ENCODE results near the gene MOB3A.

MOB3A gene

DNA sequence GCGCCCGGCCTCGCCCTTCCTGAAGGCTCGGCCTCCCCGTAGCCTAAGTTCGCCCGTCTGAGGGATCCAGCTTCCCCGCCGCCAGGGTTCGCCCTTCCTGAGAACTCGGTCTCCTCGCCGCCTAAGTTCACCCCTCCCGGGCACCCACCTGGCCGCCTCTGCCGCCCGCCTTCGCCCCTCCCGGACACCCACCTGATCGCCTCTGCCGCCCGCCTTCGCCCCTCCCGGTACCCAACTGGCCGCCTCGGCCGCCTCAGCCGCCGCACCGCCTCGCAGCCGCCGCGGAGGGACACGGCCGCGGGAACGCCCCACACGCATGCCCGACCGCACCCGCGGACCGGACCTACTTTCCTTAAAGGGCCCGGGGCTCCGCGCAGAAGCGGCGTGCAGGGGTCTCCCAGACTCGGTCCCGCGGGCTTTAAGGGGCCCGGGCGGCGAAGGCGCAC is at the start of gene MOB3A:
MOB3A (minus strand) TSS at position 293 of the 446 bp plus-strand sequence. CDS start 17,766 bp downstream, outside the sequence.
- Mint-ChIP-seq H3K27ac (ENCODE audit: low read depth) (peak within 1 kb of the TSS; percentile 95), H3K36me3 (ENCODE audit: insufficient read depth) (peaks cover 30% of the 10 kb centered on the region), H3K4me3 (peak within 1 kb of the TSS; percentile 98), H3K4me1 (peaks cover 37% of the 10 kb centered on the region), H3K27me3 (no peaks in the 10 kb centered on the region), H3K9me3 (no peaks in the 10 kb centered on the region)
- ATAC-seq (replicated peaks; ENCODE audit: extremely low read depth, poor library complexity, severe bottlenecking) (peak; percentile 59), DNase-seq (ENCODE audit: low spot score in 2 of 2) (no peak)

DNA sequence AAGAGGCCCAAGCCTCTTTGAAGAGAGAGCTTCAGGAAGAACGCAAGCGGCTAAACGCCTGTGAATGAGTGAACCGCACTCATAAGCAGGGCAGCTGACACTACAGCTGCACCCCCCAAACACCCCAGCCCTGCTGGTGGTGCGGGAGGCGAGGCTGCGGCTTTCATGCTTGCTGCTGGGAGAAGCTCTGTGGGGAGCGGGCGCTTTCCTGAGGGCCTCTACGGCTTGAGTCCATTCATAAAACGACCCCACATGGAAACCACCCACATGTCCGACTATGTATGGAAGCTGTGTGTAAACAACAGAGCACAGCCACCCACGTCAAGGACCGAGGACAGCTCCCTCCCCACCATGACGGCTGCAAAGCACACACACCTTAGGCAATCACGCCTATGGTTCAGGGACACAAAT is 49.7 kb upstream of the MOB3A start:
- Mint-ChIP-seq H3K4me1 (peaks cover 41% of the 10 kb centered on the region), H3K27ac (ENCODE audit: low read depth) (peak overlapping the region; percentile 22), H3K27me3 (no peaks in the 10 kb centered on the region), H3K4me3 (no peak overlapping the region), H3K36me3 (ENCODE audit: insufficient read depth) (peaks cover 8% of the 10 kb centered on the region), H3K9me3 (no peaks in the 10 kb centered on the region)
- ATAC-seq (replicated peaks; ENCODE audit: extremely low read depth, poor library complexity, severe bottlenecking) (no peak), DNase-seq (ENCODE audit: low spot score in 2 of 2) (no peak)

DNA sequence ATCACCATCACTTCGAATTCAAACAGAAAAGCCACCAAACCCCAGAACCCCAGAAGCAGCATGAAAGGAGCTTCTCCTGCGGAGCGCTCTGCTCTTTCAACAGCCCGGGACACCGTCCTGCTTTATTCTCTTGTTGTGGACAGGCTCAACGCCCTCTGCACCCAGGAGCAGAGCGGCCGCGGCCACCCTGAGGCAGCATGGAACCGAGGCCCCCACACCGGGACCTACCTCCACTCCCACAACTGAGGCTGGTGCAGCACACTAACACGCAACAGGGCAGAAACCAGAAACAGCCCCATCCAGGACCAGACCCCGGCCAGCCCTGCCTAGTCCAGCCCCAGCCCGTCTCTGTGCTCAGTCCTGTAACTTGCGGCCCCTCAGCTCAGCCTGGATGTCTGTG is 48.1 kb upstream of the MOB3A start:
- no peaks in the 10 kb centered on the region for H3K9me3 Mint-ChIP-seq
- ATAC-seq (replicated peaks; ENCODE audit: extremely low read depth, poor library complexity, severe bottlenecking) (no peak), DNase-seq (ENCODE audit: low spot score in 2 of 2) (no peak)
- no peak overlapping the region for H3K27ac Mint-ChIP-seq (ENCODE audit: low read depth)
- H3K36me3 Mint-ChIP-seq (ENCODE audit: insufficient read depth), result peaks cover 10% of the 10 kb centered on the region
- peaks cover 30% of the 10 kb centered on the region for H3K4me1 Mint-ChIP-seq
- H3K4me3 Mint-ChIP-seq, result no peak overlapping the region
- H3K27me3 Mint-ChIP-seq, result no peaks in the 10 kb centered on the region

DNA sequence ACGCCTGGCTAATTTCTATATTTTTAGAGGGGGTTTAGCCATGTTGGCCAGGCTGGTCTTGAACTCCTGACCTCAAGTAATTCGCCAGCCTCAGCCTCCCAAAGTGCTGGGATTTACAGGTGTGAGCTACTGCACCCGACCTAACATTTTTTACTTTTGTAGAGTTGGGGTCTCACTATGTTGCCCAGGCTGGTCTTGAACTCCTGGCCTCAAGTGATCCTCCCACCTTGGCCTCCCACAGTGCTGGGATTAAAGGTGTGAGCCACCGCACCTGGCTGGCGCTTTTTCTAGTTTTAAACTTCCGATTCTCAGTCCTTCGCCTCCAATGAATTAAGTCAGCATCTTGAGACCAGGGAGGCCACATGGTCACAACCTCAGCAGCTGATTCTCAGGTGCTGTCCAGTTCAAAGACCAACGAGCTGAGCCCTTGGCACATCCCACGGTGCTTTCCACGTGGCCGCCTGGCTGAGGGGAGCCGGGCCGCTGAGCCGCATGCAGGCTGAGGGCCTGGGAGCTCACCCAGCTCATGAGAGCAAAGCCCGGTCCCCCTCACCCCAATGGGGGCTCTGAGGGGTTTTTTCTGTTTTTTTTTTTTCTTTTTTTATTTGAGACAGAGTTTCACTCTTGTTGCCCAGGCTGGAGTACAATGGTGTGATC is 46.2 kb upstream of the MOB3A start:
- Mint-ChIP-seq H3K27me3 (no peaks in the 10 kb centered on the region), H3K27ac (ENCODE audit: low read depth) (peak overlapping the region; percentile 74), H3K4me1 (peaks cover 23% of the 10 kb centered on the region), H3K4me3 (no peak overlapping the region), H3K9me3 (no peaks in the 10 kb centered on the region), H3K36me3 (ENCODE audit: insufficient read depth) (peaks cover 18% of the 10 kb centered on the region)
- ATAC-seq (replicated peaks; ENCODE audit: extremely low read depth, poor library complexity, severe bottlenecking), result no peak
- no peak for DNase-seq (ENCODE audit: low spot score in 2 of 2)

DNA sequence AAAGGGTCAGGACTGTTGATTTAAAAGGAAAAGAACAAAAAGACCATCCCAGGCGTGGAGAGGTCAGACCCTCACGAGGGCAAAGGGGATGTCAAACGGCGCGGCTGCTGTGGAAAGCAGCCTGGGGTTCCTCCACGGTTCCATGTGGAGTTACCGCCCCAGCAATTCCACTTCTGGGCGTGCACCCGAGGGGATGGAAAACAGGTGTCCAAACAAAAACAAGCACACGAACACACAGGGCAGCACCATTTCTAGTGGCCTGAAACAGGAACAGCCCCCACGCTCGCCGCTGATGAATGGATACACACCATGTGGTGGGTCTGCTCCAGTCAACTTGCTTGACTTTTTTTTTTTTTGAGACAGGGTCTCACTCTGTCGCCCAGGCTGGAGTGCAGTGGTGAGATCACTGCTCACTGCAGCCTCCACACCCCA is 44.0 kb upstream of the MOB3A start:
- Mint-ChIP-seq H3K4me1 (peaks cover 10% of the 10 kb centered on the region), H3K9me3 (no peaks in the 10 kb centered on the region)

DNA sequence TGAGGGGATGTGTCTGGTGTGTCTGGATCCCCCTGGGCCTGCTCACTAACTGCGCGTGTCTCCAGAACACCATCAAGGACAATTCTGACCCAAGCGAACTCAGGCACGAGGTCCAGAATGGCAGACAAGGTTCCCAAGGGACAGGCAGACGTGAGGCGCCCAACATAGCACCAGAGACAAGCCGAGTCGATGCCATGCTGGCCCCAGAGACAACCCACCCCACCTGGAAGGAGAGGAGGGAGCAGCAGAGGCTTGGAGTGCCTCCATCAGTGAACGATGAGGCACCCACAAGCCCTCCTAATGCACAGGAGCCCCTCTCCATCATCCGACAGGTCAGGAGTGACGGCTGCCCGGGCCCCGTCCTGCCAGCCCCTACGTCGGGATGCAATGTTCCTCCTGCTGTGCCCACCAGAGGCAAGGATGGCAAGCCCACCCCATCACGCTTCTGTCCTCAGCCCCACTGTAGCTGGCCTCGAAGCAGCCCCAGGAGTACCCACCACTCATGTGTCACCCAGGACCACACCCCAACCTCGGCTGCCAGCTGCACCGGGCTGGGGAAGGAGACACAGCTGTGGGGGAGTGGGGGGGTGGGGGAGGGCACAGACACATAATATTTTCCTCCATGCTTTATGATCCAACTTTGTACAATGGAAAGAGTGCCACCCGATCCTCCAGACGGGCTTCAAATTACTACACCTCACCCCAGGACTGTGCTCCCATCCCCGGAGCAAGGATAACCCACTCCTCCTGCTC is 43.4 kb upstream of the MOB3A start:
- H3K27me3 Mint-ChIP-seq, result no peaks in the 10 kb centered on the region
- H3K9me3 Mint-ChIP-seq, result no peaks in the 10 kb centered on the region
- H3K4me3 Mint-ChIP-seq, result no peak overlapping the region
- peaks cover 5% of the 10 kb centered on the region for H3K4me1 Mint-ChIP-seq
- ATAC-seq (replicated peaks; ENCODE audit: extremely low read depth, poor library complexity, severe bottlenecking) (no peak), DNase-seq (ENCODE audit: low spot score in 2 of 2) (no peak)
- H3K27ac Mint-ChIP-seq (ENCODE audit: low read depth), result no peak overlapping the region
- H3K36me3 Mint-ChIP-seq (ENCODE audit: insufficient read depth), result peaks cover 24% of the 10 kb centered on the region

More for the DNA sequence above, 44.0 kb upstream of the MOB3A start:
- H3K36me3 Mint-ChIP-seq (ENCODE audit: insufficient read depth), result peaks cover 25% of the 10 kb centered on the region
- no peak for ATAC-seq (replicated peaks; ENCODE audit: extremely low read depth, poor library complexity, severe bottlenecking)
- no peak for DNase-seq (ENCODE audit: low spot score in 2 of 2)
- no peaks in the 10 kb centered on the region for H3K27me3 Mint-ChIP-seq
- H3K4me3 Mint-ChIP-seq, result no peak overlapping the region
- H3K27ac Mint-ChIP-seq (ENCODE audit: low read depth), result no peak overlapping the region

DNA sequence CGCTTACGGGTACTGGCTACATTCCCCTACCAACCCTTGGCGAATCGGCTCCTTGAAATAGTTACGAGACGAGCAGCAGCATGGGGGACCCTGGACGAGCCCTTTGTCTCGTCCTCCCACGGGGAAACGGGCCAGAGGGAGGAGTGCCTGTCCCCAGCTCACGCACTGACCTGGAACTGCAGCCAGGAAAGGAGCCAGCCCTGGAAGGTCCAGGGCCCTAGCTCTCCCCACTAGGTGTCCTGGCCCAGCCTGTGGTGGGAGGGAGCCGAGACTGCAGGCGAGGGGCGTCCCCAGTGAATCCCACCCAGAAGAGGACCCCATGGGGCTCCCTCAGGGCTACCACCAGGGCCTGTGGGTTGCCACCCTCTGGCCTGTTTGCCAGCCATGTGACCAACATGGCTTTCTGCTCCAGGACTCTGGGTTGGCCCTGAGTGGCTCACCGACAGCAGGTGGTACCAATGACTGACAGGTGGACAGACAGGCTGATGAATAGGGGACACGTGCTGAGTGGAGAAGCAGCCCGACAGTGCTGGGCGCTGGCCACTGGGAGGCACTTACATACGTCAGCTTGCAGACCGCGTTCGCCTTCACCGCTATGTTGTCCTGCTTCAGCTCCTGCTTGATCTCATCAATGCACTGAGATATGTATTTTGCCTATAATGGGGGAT is 42.1 kb upstream of the MOB3A start:
- Mint-ChIP-seq H3K27ac (ENCODE audit: low read depth) (no peak overlapping the region), H3K27me3 (no peaks in the 10 kb centered on the region), H3K9me3 (no peaks in the 10 kb centered on the region), H3K4me3 (no peak overlapping the region), H3K36me3 (ENCODE audit: insufficient read depth) (peaks cover 29% of the 10 kb centered on the region), H3K4me1 (no peaks in the 10 kb centered on the region)
- DNase-seq (ENCODE audit: low spot score in 2 of 2), result no peak
- ATAC-seq (replicated peaks; ENCODE audit: extremely low read depth, poor library complexity, severe bottlenecking), result no peak

DNA sequence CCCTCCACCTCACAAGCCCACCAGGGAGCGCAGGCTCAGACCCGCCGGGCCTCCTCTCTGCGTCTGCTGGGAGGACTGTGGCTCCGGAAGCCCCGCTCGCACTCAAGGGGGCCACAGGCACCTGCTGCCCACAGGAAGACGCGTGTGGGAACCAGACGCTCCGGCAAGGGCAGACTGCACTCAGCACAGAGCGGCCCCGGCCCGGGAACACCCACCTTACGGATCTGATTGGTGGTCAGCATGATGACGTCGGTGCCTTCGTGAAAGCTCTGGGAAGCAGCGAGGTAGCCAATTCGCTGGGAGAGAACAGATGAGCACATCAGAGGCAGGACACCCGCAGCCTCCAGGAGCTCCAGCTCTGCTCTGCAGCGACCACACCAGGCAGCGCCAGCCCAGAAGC is 40.7 kb upstream of the MOB3A start:
- H3K27ac Mint-ChIP-seq (ENCODE audit: low read depth), result no peak overlapping the region

DNA sequence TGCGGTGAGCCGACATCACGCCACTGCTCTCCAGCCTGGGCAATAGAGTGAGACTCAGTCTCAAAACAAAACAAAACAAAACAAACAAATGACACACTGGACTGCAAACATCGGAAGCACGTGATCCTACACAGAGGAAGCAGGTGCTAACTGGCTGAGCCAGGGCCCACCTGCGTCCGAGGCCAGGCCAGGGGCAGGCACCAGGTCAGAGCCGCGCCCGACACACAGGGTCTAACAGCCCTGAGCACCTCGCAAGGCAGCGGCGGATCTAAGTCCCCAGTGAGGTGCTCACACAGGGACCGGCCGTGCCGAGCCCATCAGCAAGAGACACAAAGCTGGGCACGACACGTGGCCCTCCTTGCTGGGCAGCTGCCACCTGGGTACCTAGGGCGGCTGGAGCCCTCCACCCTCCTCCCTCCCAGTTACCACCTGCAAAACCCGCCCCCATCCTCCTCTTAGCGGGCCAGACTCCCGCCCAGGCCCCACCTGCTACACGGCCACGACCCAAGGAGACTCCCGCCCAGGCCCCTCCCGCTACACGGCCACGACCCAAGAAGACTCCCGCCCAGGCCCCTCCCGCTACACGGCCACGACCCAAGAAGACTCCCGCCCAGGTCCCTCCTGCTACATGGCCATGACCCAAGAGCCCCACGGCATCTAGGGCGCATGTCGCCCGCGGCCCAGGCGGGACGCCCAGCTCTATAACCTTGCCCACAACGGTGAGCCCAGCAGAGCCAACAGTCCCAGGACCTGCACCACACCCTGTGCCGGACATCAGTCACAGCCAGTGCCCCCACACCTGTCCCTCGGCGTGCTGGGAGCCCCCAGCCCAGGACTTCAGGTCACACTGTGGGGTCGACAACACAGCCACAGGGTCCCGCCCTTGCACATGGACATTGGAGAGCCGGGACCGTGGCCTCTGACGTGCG is 39.6 kb upstream of the MOB3A start:
- DNase-seq (ENCODE audit: low spot score in 2 of 2) (no peak), ATAC-seq (replicated peaks; ENCODE audit: extremely low read depth, poor library complexity, severe bottlenecking) (no peak)
- Mint-ChIP-seq H3K27me3 (no peaks in the 10 kb centered on the region), H3K4me3 (no peak overlapping the region), H3K36me3 (ENCODE audit: insufficient read depth) (peaks cover 41% of the 10 kb centered on the region), H3K27ac (ENCODE audit: low read depth) (peak overlapping the region; percentile 16), H3K9me3 (no peaks in the 10 kb centered on the region), H3K4me1 (no peaks in the 10 kb centered on the region)

More for the DNA sequence above, 40.7 kb upstream of the MOB3A start:
- H3K9me3 Mint-ChIP-seq, result no peaks in the 10 kb centered on the region
- no peak for DNase-seq (ENCODE audit: low spot score in 2 of 2)
- no peaks in the 10 kb centered on the region for H3K27me3 Mint-ChIP-seq
- H3K36me3 Mint-ChIP-seq (ENCODE audit: insufficient read depth), result peaks cover 37% of the 10 kb centered on the region
- no peak for ATAC-seq (replicated peaks; ENCODE audit: extremely low read depth, poor library complexity, severe bottlenecking)
- no peak overlapping the region for H3K4me3 Mint-ChIP-seq
- H3K4me1 Mint-ChIP-seq, result no peaks in the 10 kb centered on the region

DNA sequence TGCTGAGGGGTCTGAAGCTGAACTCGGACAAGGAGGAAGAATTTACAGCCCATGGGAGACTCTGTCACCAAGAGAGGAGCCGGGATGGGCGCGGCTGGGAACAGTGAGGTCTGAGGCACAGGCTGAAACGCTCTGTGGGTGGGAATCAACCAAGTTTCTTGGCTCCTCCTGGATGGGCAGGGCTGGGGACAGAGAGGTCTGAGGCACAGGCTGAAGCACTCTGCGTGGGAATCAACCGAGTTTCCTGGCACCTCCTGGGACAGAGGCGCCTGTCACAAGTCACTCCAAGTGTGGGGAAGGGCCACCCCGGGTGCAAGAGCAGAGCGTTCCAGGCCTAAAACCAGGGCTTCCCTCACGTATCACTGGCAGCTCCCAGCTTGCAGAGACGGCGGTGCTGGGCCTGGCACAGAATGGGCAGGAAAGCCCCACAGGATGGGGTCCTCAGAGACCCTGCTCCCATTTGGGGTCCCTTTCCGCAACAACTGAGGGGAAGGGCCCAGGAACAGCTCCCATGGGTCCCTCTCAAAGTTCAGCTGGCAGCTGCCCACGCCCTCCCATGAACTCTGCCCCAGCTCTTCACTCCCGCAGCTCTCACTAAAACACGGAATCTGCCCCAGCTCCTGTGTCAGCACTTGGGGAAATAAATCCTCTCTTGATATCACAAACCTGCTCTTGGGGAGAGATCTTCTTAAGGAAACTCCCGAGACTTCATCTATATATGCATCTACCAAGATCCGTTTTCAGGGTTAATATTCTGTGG is 36.8 kb upstream of the MOB3A start:
- peak overlapping the region; percentile 44 for H3K27ac Mint-ChIP-seq (ENCODE audit: low read depth)

DNA sequence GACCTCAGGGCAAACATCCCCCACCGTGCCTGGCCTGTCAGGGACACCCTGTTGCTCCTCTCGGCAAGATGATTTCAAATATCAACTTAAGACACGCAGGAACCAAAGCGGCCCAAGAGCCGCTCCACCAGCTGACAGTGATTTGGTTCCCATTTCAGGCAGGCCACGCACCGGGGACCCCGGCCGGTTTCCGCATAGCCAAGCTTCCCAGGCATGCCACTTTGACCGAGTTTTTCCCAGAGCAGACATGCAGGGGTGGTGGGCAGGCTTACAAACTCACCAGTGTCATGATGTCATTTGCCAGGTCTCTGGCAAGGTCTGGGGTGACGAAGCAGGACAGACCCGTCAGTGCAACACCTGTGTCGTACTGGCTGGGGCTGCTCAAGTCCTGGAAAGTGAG is 36.1 kb upstream of the MOB3A start:
- Mint-ChIP-seq H3K27me3 (no peaks in the 10 kb centered on the region), H3K36me3 (ENCODE audit: insufficient read depth) (peaks cover 30% of the 10 kb centered on the region), H3K4me1 (no peaks in the 10 kb centered on the region), H3K4me3 (no peak overlapping the region), H3K9me3 (no peaks in the 10 kb centered on the region), H3K27ac (ENCODE audit: low read depth) (peak overlapping the region; percentile 44)
- ATAC-seq (replicated peaks; ENCODE audit: extremely low read depth, poor library complexity, severe bottlenecking) (no peak), DNase-seq (ENCODE audit: low spot score in 2 of 2) (no peak)

More for the DNA sequence above, 36.8 kb upstream of the MOB3A start:
- Mint-ChIP-seq H3K4me3 (no peak overlapping the region), H3K27me3 (no peaks in the 10 kb centered on the region), H3K36me3 (ENCODE audit: insufficient read depth) (peaks cover 32% of the 10 kb centered on the region), H3K4me1 (no peaks in the 10 kb centered on the region), H3K9me3 (no peaks in the 10 kb centered on the region)
- DNase-seq (ENCODE audit: low spot score in 2 of 2) (no peak), ATAC-seq (replicated peaks; ENCODE audit: extremely low read depth, poor library complexity, severe bottlenecking) (no peak)

All from central memory CD8-positive, alpha-beta T cell (primary cell).